Measurements from ENCODE around the gene SPARC.

Gene SPARC, protein sequence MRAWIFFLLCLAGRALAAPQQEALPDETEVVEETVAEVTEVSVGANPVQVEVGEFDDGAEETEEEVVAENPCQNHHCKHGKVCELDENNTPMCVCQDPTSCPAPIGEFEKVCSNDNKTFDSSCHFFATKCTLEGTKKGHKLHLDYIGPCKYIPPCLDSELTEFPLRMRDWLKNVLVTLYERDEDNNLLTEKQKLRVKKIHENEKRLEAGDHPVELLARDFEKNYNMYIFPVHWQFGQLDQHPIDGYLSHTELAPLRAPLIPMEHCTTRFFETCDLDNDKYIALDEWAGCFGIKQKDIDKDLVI

GRCh38 chr5:151686674-151687407 lies at the start of gene SPARC:
Gene SPARC (minus strand): TSS chr5:151686915. CDS start chr5:151676188, 10,727 bp downstream.
- Histone ChIP-seq H3K4me1 (ENCODE audit: insufficient read depth, low read length, poor library complexity, severe bottlenecking) (peaks cover 40% of the 10 kb centered on the region), H3K9me2 (replicated peaks; ENCODE audit: low read depth, low read length) (no peaks in the 10 kb centered on the region), H3K9me3 (ENCODE audit: insufficient read depth, low read depth, low read length) (no peaks in the 10 kb centered on the region), H3K27me3 (ENCODE audit: insufficient read depth, low read length, poor library complexity, severe bottlenecking) (no peaks in the 10 kb centered on the region), H3K4me2 (ENCODE audit: low read depth, low read length, poor library complexity, severe bottlenecking) (peak within 1 kb of the TSS; percentile 82), H3K4me3 (ENCODE audit: low read length, poor library complexity, severe bottlenecking) (peak within 1 kb of the TSS; percentile 81), H3K9ac (ENCODE audit: low read depth, low read length, poor library complexity, severe bottlenecking) (peak within 1 kb of the TSS; percentile 71), H3K79me2 (ENCODE audit: insufficient read depth, low read length) (no peaks in the 10 kb centered on the region), H3K36me3 (ENCODE audit: insufficient read depth, low read length) (no peaks in the 10 kb centered on the region), H4K20me1 (ENCODE audit: insufficient read depth, low read length, poor library complexity, severe bottlenecking) (no peaks in the 10 kb centered on the region), H2AFZ (ENCODE audit: low read length) (peak within 1 kb of the TSS; percentile 95), H3F3A (ENCODE audit: low read depth) (no peaks in the 10 kb centered on the region; the same call in 1 of the 2 replicates)
- TF ChIP-seq EZH2phosphoT487 (IDR thresholded peaks at IDR 0.05; ENCODE audit: borderline replicate concordance): no peak
- TF ChIP-seq, protein P1, sequence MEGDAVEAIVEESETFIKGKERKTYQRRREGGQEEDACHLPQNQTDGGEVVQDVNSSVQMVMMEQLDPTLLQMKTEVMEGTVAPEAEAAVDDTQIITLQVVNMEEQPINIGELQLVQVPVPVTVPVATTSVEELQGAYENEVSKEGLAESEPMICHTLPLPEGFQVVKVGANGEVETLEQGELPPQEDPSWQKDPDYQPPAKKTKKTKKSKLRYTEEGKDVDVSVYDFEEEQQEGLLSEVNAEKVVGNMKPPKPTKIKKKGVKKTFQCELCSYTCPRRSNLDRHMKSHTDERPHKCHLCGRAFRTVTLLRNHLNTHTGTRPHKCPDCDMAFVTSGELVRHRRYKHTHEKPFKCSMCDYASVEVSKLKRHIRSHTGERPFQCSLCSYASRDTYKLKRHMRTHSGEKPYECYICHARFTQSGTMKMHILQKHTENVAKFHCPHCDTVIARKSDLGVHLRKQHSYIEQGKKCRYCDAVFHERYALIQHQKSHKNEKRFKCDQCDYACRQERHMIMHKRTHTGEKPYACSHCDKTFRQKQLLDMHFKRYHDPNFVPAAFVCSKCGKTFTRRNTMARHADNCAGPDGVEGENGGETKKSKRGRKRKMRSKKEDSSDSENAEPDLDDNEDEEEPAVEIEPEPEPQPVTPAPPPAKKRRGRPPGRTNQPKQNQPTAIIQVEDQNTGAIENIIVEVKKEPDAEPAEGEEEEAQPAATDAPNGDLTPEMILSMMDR (conservative IDR thresholded peaks at IDR 0.05; ENCODE audit: low read length): no peak

- Histone ChIP-seq H2AFZ (ENCODE audit: low read length) (no peak overlapping the region), H3K4me1 (ENCODE audit: insufficient read depth, low read length, poor library complexity, severe bottlenecking) (no peaks in the 10 kb centered on the region), H4K20me1 (ENCODE audit: insufficient read depth, low read length, poor library complexity, severe bottlenecking) (no peaks in the 10 kb centered on the region), H3K27me3 (ENCODE audit: insufficient read depth, low read length, poor library complexity, severe bottlenecking) (no peaks in the 10 kb centered on the region), H3K9me3 (ENCODE audit: insufficient read depth, low read depth, low read length) (no peaks in the 10 kb centered on the region), H3K79me2 (ENCODE audit: insufficient read depth, low read length) (no peaks in the 10 kb centered on the region), H3K9me2 (replicated peaks; ENCODE audit: low read depth, low read length) (no peaks in the 10 kb centered on the region), H3K9ac (ENCODE audit: low read depth, low read length, poor library complexity, severe bottlenecking) (no peak overlapping the region), H3F3A (ENCODE audit: low read depth) (no peaks in the 10 kb centered on the region), H3K4me3 (ENCODE audit: low read length, poor library complexity, severe bottlenecking) (no peak overlapping the region), H3K36me3 (ENCODE audit: insufficient read depth, low read length) (no peaks in the 10 kb centered on the region), H3K4me2 (ENCODE audit: low read depth, low read length, poor library complexity, severe bottlenecking) (no peak overlapping the region)
- no peak for TF ChIP-seq EZH2phosphoT487 (IDR thresholded peaks at IDR 0.05; ENCODE audit: borderline replicate concordance)
- TF ChIP-seq, protein P1 (conservative IDR thresholded peaks at IDR 0.05; ENCODE audit: low read length): no peak
Measured at GRCh38 chr5:151735646-151736045, 48.9 kb upstream of the SPARC start.

DNA sequence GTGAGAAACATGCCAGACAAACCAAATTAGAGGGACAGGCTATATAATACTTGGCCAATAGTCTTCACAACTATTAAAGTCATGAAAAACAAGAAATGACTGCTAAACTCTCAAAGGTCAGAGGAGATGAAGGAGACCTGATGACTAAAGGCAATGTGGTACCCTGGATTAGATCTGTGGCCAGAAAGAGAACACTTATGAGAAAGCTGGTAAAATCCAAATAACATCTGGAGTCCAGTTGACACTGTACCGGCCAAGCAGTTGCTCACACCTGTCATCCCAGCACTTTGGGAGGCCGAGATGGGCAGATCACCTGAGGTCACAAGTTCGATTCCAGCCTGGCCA lies 47.3 kb upstream of the SPARC start:
- H3K27me3 ChIP-seq (ENCODE audit: insufficient read depth, low read length, poor library complexity, severe bottlenecking): no peaks in the 10 kb centered on the region
- no peaks in the 10 kb centered on the region for H3F3A ChIP-seq (ENCODE audit: low read depth)
- H3K4me3 ChIP-seq (ENCODE audit: low read length, poor library complexity, severe bottlenecking): no peak overlapping the region
- H3K9ac ChIP-seq (ENCODE audit: low read depth, low read length, poor library complexity, severe bottlenecking): no peak overlapping the region
- H3K9me2 ChIP-seq (replicated peaks; ENCODE audit: low read depth, low read length): no peaks in the 10 kb centered on the region
- H3K79me2 ChIP-seq (ENCODE audit: insufficient read depth, low read length): no peaks in the 10 kb centered on the region
- H2AFZ ChIP-seq (ENCODE audit: low read length): no peak overlapping the region
- 0 out of 2 replicates have a peak, but pooled peaks cover 3% of the 10 kb centered on the region for H3K9me3 ChIP-seq (ENCODE audit: insufficient read depth, low read depth, low read length)
- no peaks in the 10 kb centered on the region for H4K20me1 ChIP-seq (ENCODE audit: insufficient read depth, low read length, poor library complexity, severe bottlenecking)
- TF ChIP-seq, protein P1 (conservative IDR thresholded peaks at IDR 0.05; ENCODE audit: low read length): no peak
- no peak for TF ChIP-seq EZH2phosphoT487 (IDR thresholded peaks at IDR 0.05; ENCODE audit: borderline replicate concordance)
- H3K4me1 ChIP-seq (ENCODE audit: insufficient read depth, low read length, poor library complexity, severe bottlenecking): no peaks in the 10 kb centered on the region
- H3K36me3 ChIP-seq (ENCODE audit: insufficient read depth, low read length): no peaks in the 10 kb centered on the region
- no peak overlapping the region for H3K4me2 ChIP-seq (ENCODE audit: low read depth, low read length, poor library complexity, severe bottlenecking)

All from Loucy (cell line).